Caco-2 (cell line): ENCODE data around the gene AANAT. TPM values are rescaled to one million over a fixed set of nuclear protein-coding genes. Genes with fewer than 3 reads are reported as not detected.

Experiments used
- BruUV-seq: library from RNA; stranded (reverse); fragments of 400-500 nt; replicated peaks from 2 replicates; lab custom pipeline; 2021; lab: Mats Ljungman, UMichigan
- CTCF ChIA-PET: fragments of 300-600 bp; sonication (Branson Sonifier 250); formaldehyde crosslinking; loops from one replicate; lab custom pipeline; 2022; ENCODE audit warnings: antibody characterized with exemption; lab: Charles Lee
- POLR2A ChIA-PET: fragments of 300-600 bp; sonication (Branson Sonifier 250); formaldehyde crosslinking; loops from one replicate; lab custom pipeline; 2022; ENCODE audit warnings: antibody characterized with exemption; lab: Charles Lee
- DNase-seq, 2 experiments: peaks; one replicate each; pipeline versions ENCODE4 v3.0.0 to v3.0.0-alpha.2; 2020 to 2022
- H3K27me3 ChIP-seq: replicated peaks from 2 replicates; pipeline ENCODE4 v1.6.0; 2011; ENCODE audit warnings: low read length; ENCODE audit not compliant: control insufficient read depth, insufficient read depth
- H3K36me3 ChIP-seq: 2 replicates; pipeline ENCODE4 v1.5.1; 2011; ENCODE audit warnings: low read length; ENCODE audit not compliant: control insufficient read depth, insufficient read depth
- H3K4me1 ChIP-seq: fragments of 250-450 bp; sonication (Bioruptor Pico); 2 replicates; pipeline ENCODE4 v1.5.1; 2020; ENCODE audit warnings: mild to moderate bottlenecking
- H3K4me3 ChIP-seq: 2 replicates; pipeline ENCODE4 v1.5.1; 2011; ENCODE audit warnings: low read depth, mild to moderate bottlenecking, control low read depth, low read length
- H3K9me3 ChIP-seq: fragments of 250-450 bp; sonication (Bioruptor Pico); 2 replicates; pipeline ENCODE4 v1.5.1; 2020; ENCODE audit warnings: mild to moderate bottlenecking, moderate library complexity
- H3K27ac Mint-ChIP-seq: one replicate; pipeline ENCODE4 v1.8.0; 2022; ENCODE audit warnings: mixed read lengths; ENCODE audit not compliant: unreplicated experiment
- H3K27me3 Mint-ChIP-seq: one replicate; pipeline ENCODE4 v1.8.0; 2022; ENCODE audit warnings: mixed read lengths; ENCODE audit not compliant: insufficient read depth, unreplicated experiment
- H3K36me3 Mint-ChIP-seq: one replicate; pipeline ENCODE4 v1.8.0; 2022; ENCODE audit warnings: mild to moderate bottlenecking, mixed read lengths; ENCODE audit not compliant: insufficient read depth, unreplicated experiment
- H3K4me1 Mint-ChIP-seq: one replicate; pipeline ENCODE4 v1.8.0; 2022; ENCODE audit warnings: low read depth, mixed read lengths; ENCODE audit not compliant: unreplicated experiment
- H3K4me3 Mint-ChIP-seq: one replicate; pipeline ENCODE4 v1.8.0; 2022; ENCODE audit warnings: mild to moderate bottlenecking, moderate library complexity, mixed read lengths; ENCODE audit not compliant: unreplicated experiment
- H3K9me3 Mint-ChIP-seq: one replicate; pipeline ENCODE4 v1.8.0; 2022; ENCODE audit warnings: mixed read lengths; ENCODE audit not compliant: unreplicated experiment
- CTCF ChIP-seq, 2 experiments: fragments of 200-600 bp in 1 of 2; IDR thresholded peaks; 1 replicate in 1 of 2; 2 replicates in 1 of 2; pipeline versions ENCODE4 v1.5.1 to v1.8.0; 2011 to 2022; ENCODE audit warnings: antibody characterized with exemption in 1 of 2, control low read depth in 1 of 2, inconsistent platforms in 1 of 2, low read depth in 1 of 2, low read length in 1 of 2, mild to moderate bottlenecking in 1 of 2, moderate library complexity in 1 of 2; ENCODE audit not compliant: insufficient read depth in 1 of 2, severe bottlenecking in 1 of 2, unreplicated experiment in 1 of 2
- intact Hi-C: fragments of 100-400 bp; cut with micrococcal nuclease; formaldehyde crosslinking; loops from one replicate; pipeline ENCODE4 v1.10.0; 2022; ENCODE audit not compliant: unreplicated experiment
- total RNA-seq: library from RNA; stranded (reverse); gene quantifications from 2 replicates; pipeline ENCODE4 v1.2.3, GENCODE V29; 2022

The AANAT gene
- total RNA-seq, 1 experiment from 2014 or later = not detected

GRCh38 chr17:76433693-76434092, 33.7 kb upstream of the AANAT start:
- POLR2A ChIA-PET = no interaction called here
- CTCF ChIA-PET = no interaction called here
- H3K4me3 Mint-ChIP-seq = no peak overlapping the region
- H3K4me3 ChIP-seq = no peak overlapping the region
- DNase-seq = no peak
- H3K27ac Mint-ChIP-seq = no peak overlapping the region
- no peaks in the 10 kb centered on the region for H3K36me3 ChIP-seq
- peaks cover 13% of the 10 kb centered on the region for H3K4me1 Mint-ChIP-seq
- H3K9me3 Mint-ChIP-seq = no peaks in the 10 kb centered on the region
- TF ChIP-seq CTCF (IDR thresholded peaks at IDR 0.05; ENCODE audit: insufficient read depth in 1 of 2, low read depth in 1 of 2, low read length in 1 of 2, severe bottlenecking in 1 of 2, unreplicated experiment in 1 of 2) = no peak
- H3K36me3 Mint-ChIP-seq = no peaks in the 10 kb centered on the region
- H3K4me1 ChIP-seq = no peaks in the 10 kb centered on the region
- H3K9me3 ChIP-seq = no peaks in the 10 kb centered on the region
- BruUV-seq = no TSS peak
- H3K27me3 ChIP-seq = no peaks in the 10 kb centered on the region
- H3K27me3 Mint-ChIP-seq = no peaks in the 10 kb centered on the region
- intact Hi-C loops = no loop called here

DNA sequence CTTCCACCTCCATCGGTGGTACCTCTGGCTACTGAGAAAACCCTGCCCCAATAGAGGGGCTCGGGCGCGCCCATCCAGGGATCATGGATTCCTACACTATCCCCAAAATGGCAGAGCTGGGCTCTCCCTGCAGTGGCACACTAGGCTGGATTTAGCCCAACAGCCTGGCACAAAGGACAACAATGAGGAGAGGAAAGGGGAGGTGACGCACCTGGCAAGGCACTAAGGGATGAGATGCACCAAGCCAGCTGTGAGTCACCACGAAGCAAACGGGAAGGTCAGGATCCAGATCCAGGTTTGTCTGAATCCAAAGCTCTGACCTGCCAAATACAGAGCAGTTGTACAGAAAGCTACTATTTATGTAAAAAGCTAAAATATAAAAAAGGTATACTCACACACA, 32.5 kb upstream of the AANAT start:
- DNase-seq = no peak
- Mint-ChIP-seq H3K4me3 (no peak overlapping the region), H3K27me3 (no peaks in the 10 kb centered on the region), H3K9me3 (no peaks in the 10 kb centered on the region), H3K4me1 (peaks cover 22% of the 10 kb centered on the region), H3K27ac (peak overlapping the region; percentile 26), H3K36me3 (no peaks in the 10 kb centered on the region)
- intact Hi-C loops = no loop called here
- Histone ChIP-seq H3K4me3 (no peak overlapping the region), H3K36me3 (no peaks in the 10 kb centered on the region), H3K4me1 (no peaks in the 10 kb centered on the region), H3K27me3 (no peaks in the 10 kb centered on the region), H3K9me3 (no peaks in the 10 kb centered on the region)
- POLR2A ChIA-PET = no interaction called here
- no TSS peak for BruUV-seq
- CTCF ChIA-PET = interaction anchor here (1.0 kb wide), 2 partner anchors 23 to 49 kb away, joined by 3 to 6 read pairs; no protein-coding TSS in a partner anchor
- TF ChIP-seq CTCF (IDR thresholded peaks at IDR 0.05; ENCODE audit: insufficient read depth in 1 of 2, low read depth in 1 of 2, low read length in 1 of 2, severe bottlenecking in 1 of 2, unreplicated experiment in 1 of 2) = no peak

DNA sequence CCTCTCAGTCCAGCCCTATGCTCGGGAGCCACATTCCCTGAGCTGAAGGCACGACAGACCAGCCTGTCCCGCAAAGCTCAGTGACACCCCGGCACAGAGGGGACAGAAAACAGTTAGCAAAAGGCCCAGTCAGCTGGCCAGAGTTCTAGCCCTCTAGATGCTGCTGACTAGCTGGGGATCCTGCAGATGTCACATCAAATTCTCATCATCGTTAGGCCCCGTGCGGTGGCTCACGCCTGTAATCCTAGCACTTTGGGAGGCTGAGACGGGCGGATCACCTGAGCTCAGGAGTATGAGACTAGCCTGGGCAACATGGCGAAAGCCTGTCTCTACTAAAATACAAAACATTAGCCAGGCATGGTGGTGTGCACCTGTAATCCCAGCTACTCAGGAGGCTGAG, 31.7 kb upstream of the AANAT start:
- Histone ChIP-seq H3K4me1 (no peaks in the 10 kb centered on the region), H3K36me3 (no peaks in the 10 kb centered on the region), H3K27me3 (no peaks in the 10 kb centered on the region), H3K4me3 (no peak overlapping the region), H3K9me3 (no peaks in the 10 kb centered on the region)
- TF ChIP-seq CTCF (IDR thresholded peaks at IDR 0.05; ENCODE audit: insufficient read depth in 1 of 2, low read depth in 1 of 2, low read length in 1 of 2, severe bottlenecking in 1 of 2, unreplicated experiment in 1 of 2) = no peak
- no TSS peak for BruUV-seq
- H3K9me3 Mint-ChIP-seq = no peaks in the 10 kb centered on the region
- no peak overlapping the region for H3K4me3 Mint-ChIP-seq
- H3K4me1 Mint-ChIP-seq = peaks cover 24% of the 10 kb centered on the region
- ChIA-PET CTCF (interaction anchor here (0.6 to 1.0 kb wide), 2 partner anchors 10 to 50 kb away, joined by 3 read pairs; no protein-coding TSS in a partner anchor), POLR2A (interaction anchor here (0.6 kb wide), 1 partner anchor 122 kb away, joined by 3 read pairs; no protein-coding TSS in a partner anchor)
- intact Hi-C loops = no loop called here
- no peaks in the 10 kb centered on the region for H3K36me3 Mint-ChIP-seq
- no peak overlapping the region for H3K27ac Mint-ChIP-seq
- no peaks in the 10 kb centered on the region for H3K27me3 Mint-ChIP-seq
- DNase-seq = no peak
